GM10248 (cell line): ENCODE results near the gene USP10.

ENCODE experiments used
- CTCF ChIA-PET: fragments of 300-600 bp; sonication (Branson Sonifier 250); formaldehyde crosslinking; extraction: SDS; loops from one replicate; lab custom pipeline; 2021; ENCODE audit warnings: antibody characterized with exemption; lab: Yijun Ruan, JAX
- POLR2A ChIA-PET: fragments of 350-650 bp; sonication (Branson Sonifier 250); formaldehyde crosslinking; extraction: SDS; loops from one replicate; lab custom pipeline; 2020; ENCODE audit warnings: antibody characterized with exemption; lab: Yijun Ruan, JAX
- DNase-seq: peaks from one replicate; pipeline ENCODE4 v3.0.0; 2012; ENCODE audit errors: extremely low spot score
- CTCF ChIP-seq: IDR thresholded peaks from 2 replicates; pipeline ENCODE4 v1.5.1; 2012; ENCODE audit warnings: mild to moderate bottlenecking, low read depth; ENCODE audit errors: extremely low read depth, missing control alignments, control extremely low read depth

The USP10 gene

GRCh38 chr16:84751241-84751640 lies 51.4 kb downstream of the USP10 start:
- no peak for TF ChIP-seq CTCF
- ChIA-PET POLR2A (no interaction called here), CTCF (interaction anchor here (0.9 to 8.1 kb wide), 9 partner anchors 11 to 219 kb away, joined by 3 to 121 read pairs (median 6); no protein-coding TSS in a partner anchor)
- DNase-seq = no peak

- ChIA-PET POLR2A (no interaction called here), CTCF (interaction anchor here (1.2 to 8.1 kb wide), 10 partner anchors 12 to 245 kb away, joined by 3 to 121 read pairs (median 18); no protein-coding TSS in a partner anchor)
- no peak for TF ChIP-seq CTCF
- peak; percentile 62 for DNase-seq
Observed at GRCh38 chr16:84751947-84752346, 52.1 kb downstream of the USP10 start.

- DNase-seq = no peak
- ChIA-PET POLR2A (no interaction called here), CTCF (interaction anchor here (0.9 to 8.1 kb wide), 19 partner anchors 8 to 334 kb away, joined by 3 to 121 read pairs (median 9); no protein-coding TSS in a partner anchor)
- no peak for TF ChIP-seq CTCF
Observed at GRCh38 chr16:84752600-84752999, 52.8 kb downstream of the USP10 start.

- CTCF ChIA-PET = interaction anchor here (0.8 to 8.1 kb wide), 32 partner anchors 9 to 333 kb away, joined by 3 to 121 read pairs (median 5); partner anchors contain the start of gene KIAA0513
- POLR2A ChIA-PET = interaction anchor here (0.7 kb wide), 1 partner anchor 24 kb away, joined by 3 read pairs; no protein-coding TSS in a partner anchor
- DNase-seq = no peak
- no peak for TF ChIP-seq CTCF
Observed at GRCh38 chr16:84753412-84754326, 53.9 kb downstream of the USP10 start.

- ChIA-PET CTCF (interaction anchor here (0.6 to 8.1 kb wide), 32 partner anchors 8 to 333 kb away, joined by 3 to 121 read pairs (median 5); partner anchors contain the start of gene KIAA0513), POLR2A (no interaction called here)
- peak; percentile 63 for TF ChIP-seq CTCF
- DNase-seq = peak; percentile 74
Observed at GRCh38 chr16:84754353-84754856, 54.6 kb downstream of the USP10 start.

- TF ChIP-seq CTCF = no peak
- ChIA-PET POLR2A (no interaction called here), CTCF (interaction anchor here (0.6 to 8.1 kb wide), 31 partner anchors 8 to 332 kb away, joined by 3 to 121 read pairs (median 5); partner anchors contain the start of gene KIAA0513)
- no peak for DNase-seq
Observed at GRCh38 chr16:84754956-84755672, 55.3 kb downstream of the USP10 start.
